Omental fat pad (tissue), 4 donors: ENCODE results near the gene ARAP3. TPM values are rescaled to one million over a fixed set of nuclear protein-coding genes. Genes with fewer than 3 reads are reported as not detected.
A peak's percentile ranks its signal among the peaks of the same experiment; 100 is the strongest.

ENCODE experiments used
- ATAC-seq: fragments of 150-250 bp; one replicate; pipeline ENCODE4 v1.9.1; 2016; ENCODE audit warnings: mild to moderate bottlenecking, moderate library complexity; ENCODE audit not compliant: low FRiP score
- DNase-seq: peaks from one replicate; pipeline ENCODE4 v3.0.0-alpha.2; 2019; ENCODE audit warnings: low spot score
- total RNA-seq, 4 donors: library from RNA; depleted of rRNA; stranded (reverse); fragments of >200 nt; gene quantifications; one replicate each; pipeline ENCODE4 v1.1.0, GENCODE V29; 2016
- TF ChIP-seq, protein P1 (sequence below), 3 donors: fragments of 450-650 bp; IDR thresholded peaks; one replicate each; pipeline ENCODE4 v1.5.1; 2016 to 2017; ENCODE audit warnings: antibody characterized with exemption in 3 of 3, mild to moderate bottlenecking in 3 of 3, moderate library complexity in 2 of 3

Gene ARAP3
- total RNA-seq, 4 donors from 2014 or later = 2.6 to 36.1 (median 9.1) TPM

DNA sequence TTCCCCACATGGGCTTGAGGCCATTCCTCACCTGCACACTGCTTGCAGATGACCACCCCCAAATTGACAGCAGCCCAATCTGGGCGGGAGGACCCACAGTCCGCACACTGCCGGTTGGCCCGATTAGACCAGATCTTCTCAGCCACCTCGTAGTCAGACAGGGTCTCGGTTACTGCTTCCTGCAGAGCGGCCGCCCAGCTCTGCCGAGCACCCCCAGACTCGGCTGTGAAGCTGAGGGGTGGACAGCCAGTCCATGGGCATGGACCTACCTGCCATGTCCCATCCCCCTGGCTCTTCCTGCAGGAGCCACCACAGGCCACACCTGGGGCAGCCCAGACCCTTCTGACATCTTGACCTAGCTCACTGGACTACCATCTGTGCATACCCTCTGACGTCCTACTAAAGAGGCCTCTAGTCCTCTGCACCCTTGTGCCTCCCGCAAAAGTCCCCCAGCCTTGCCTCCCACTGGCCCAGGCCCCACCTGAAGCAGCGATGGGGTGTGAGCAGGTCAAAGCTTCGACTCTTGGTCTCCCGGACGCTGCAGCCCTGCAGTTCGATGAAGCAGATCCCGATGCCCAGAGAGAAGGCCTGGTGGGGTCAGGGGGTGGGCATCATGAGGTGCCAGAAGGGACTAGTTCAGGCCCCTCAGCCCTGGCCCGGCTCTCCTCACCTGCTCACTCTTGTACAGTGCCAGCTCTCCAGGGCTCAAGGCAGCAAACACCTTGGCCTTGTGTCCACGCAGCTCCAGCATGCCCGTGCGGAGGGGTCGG lies 9.8 kb downstream of the ARAP3 start:
- no peak for ATAC-seq
- DNase-seq = no peak
- TF ChIP-seq, protein P1, sequence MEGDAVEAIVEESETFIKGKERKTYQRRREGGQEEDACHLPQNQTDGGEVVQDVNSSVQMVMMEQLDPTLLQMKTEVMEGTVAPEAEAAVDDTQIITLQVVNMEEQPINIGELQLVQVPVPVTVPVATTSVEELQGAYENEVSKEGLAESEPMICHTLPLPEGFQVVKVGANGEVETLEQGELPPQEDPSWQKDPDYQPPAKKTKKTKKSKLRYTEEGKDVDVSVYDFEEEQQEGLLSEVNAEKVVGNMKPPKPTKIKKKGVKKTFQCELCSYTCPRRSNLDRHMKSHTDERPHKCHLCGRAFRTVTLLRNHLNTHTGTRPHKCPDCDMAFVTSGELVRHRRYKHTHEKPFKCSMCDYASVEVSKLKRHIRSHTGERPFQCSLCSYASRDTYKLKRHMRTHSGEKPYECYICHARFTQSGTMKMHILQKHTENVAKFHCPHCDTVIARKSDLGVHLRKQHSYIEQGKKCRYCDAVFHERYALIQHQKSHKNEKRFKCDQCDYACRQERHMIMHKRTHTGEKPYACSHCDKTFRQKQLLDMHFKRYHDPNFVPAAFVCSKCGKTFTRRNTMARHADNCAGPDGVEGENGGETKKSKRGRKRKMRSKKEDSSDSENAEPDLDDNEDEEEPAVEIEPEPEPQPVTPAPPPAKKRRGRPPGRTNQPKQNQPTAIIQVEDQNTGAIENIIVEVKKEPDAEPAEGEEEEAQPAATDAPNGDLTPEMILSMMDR (IDR thresholded peaks at IDR 0.05) = no peak

DNA sequence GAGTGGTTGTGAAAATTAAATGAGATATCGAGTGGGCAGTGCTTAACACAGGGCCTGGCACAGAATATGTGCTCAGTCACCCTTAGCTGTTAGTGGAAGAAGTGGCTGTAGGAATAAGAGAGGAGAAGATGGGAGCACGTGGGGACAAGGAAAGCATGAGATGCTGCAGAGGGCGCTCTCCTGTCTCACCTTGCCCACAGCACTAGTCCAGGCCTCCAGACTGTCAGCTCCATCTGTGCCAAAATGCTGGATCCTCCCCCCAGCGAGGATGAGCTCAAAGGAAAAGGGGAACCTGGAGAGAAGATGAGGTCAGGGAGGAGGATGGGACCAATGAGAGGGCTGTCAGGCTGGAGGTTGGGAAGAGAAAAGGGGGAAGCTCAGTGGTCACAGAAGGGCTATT lies 12.5 kb downstream of the ARAP3 start:
- DNase-seq = no peak
- TF ChIP-seq, protein P1 (IDR thresholded peaks at IDR 0.05) = no peak
- ATAC-seq = no peak

DNA sequence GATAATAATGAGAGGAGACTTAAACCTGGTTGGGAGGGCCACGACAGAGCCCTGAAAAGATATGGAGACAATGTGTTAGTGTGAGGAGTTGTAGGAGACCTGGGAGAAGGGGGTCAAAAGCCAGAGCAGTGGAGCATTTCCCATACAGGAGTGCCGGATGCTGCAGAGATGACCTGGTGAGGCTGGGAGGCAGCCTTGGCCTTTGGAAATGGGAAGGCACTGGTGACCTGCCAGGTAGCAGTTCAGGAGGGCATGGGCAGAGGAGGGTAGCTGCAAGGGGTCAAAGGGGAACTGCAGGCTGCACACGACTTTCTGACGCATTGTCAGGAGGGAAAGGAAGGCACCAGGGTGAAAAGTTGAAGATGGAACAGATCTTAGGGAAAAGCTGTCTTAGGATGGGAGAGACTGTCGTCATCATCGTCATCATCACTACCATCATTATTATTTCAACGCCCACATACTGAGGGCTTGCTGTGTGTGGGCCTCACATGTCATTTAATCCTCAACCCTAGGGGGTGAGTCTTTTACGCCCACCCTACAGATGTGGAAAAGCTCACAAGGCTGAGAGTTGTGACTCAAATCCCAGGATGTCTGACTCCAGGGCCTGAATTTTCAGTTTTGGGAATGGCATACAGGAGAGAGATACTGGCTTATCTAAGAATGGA lies 13.3 kb downstream of the ARAP3 start:
- DNase-seq (no peak), ATAC-seq (no peak)
- TF ChIP-seq, protein P1 (IDR thresholded peaks at IDR 0.05) = no peak

DNA sequence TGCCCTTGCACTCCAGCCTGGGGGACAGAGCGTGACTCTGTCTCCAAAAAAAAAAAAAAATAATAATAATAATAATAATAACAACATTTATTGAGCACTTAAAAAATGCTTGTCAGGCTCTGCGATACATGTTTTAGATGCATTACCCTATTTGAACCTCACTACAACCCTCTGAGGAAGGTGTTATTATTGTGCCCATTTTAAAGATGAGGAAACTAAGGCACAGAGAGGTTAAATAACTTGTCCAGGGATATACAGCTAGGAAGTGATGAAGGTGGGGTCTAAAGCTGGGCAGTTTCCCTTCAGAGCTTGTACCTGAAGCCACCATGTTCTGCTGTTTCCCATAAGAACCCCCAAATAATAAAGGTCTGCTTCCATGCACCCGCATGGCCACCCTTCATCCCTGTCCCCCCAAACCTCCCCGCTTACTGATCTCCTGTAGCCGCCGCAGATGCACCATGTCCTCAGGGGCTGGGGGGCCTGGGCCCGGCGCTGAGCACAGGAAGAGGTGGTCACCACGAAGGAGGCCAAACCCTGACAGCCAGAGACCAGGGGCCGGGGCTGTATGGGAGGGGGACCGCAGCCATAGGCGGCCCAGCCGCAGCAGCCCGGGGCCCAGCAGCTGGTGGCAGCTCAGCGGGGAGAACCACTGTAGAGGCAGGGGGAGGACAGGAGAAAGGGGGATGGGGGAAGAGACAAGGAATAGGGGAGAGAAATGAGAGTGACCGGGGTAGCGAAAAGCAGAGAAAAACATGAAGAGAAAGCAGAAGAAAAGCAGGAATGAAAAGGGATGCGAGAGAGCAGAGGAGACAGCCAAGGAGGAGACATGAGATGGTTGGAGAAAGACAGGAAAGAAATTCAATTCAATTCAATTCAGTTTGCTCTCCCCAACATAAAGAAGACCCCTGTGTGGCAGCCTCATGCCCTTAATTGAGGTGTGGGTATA lies 15.8 kb downstream of the ARAP3 start:
- TF ChIP-seq, protein P1 (IDR thresholded peaks at IDR 0.05) = no peak
- ATAC-seq = no peak
- DNase-seq = no peak

DNA sequence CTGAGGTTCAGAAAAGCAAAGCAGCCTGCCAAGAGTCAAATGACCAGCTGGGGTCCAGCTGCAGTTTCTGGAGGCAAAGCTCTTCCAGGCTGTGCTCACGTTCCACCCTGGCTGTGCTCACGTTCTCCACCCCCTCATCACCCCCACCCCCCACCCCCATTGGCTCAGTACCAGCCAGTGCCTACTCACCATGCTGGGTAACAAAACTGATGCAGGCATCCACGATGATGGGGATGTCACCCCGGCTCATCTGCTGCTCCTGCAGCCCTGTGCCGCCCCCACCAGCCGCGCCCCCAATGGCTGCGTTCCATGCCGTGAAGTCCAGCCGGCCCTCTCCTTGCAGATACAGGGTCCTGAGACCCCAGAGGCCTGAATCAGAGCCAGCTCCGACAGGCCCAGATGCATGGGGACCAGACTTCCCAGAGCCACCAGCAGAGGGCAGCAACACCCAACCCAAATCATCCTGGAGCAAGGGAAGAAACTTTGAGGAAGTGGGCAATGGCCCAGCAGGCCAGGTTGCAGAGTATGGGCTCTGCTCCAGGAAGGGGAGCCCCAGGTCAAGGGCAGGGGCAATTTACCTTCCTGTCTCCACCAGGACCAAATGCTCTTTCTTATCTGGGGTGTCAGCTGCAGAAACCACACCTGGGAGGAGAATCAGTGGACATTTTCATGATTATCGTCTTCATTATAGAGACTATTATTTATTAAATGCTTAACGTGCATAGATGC lies 17.1 kb downstream of the ARAP3 start:
- DNase-seq (peak; percentile 67), ATAC-seq (peak; percentile 69)
- TF ChIP-seq, protein P1 (IDR thresholded peaks at IDR 0.05) = peak in 1 of 3 donors; percentile 70

- ATAC-seq = no peak
- no peak for DNase-seq
- TF ChIP-seq, protein P1 (IDR thresholded peaks at IDR 0.05) = no peak
Observed at GRCh38 chr5:141663506-141663905, 18.5 kb downstream of the ARAP3 start.
